ENCODE results near the gene SHANK2. TPM values are rescaled to one million over a fixed set of nuclear protein-coding genes. Genes with fewer than 3 reads are reported as not detected.

SHANK2 gene
- total RNA-seq, 4 donors from 2014 or later = 26.2 to 95.5 (median 45.1) TPM

DNA sequence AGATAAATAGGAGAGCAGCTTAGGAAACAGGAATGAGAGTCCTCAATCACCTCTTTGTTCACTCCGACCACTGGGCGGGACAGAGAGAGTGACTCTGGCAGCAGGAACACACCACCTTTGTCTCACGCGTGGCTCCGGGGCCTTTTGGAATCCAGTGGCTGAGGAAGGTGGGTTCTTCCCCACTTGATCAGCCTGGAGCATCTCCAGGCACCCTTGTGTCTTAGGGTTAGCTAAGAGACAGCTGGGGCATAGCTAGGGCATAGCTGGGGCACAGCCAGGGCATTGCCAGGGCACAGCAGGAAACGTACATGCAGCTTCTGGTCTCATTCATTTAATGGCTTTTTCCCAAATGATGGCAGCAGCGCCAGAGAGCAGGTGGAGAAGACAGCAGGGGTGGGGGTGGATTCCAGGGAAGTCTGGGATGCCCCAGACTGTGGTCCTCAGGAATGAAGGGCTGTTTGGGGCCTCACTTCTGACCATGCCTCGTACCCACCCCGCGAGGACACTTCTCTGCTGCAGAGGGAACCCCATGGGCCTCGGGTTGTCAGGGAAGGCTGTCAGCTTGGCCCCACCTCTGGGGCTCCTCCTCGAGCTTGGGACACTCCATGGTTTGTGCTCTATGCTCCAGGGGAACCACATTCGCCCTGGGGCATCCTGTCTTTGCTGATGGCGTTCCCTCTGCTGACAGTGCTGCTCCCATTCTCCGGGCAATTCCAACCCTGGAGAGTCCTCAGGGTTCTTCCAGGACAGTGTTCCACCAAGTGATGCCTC, 30.4 kb upstream of the SHANK2 start:
- DNase-seq = peak; percentile 41
- peak overlapping the region; percentile 82 to 85 (median 83) for H3K27ac ChIP-seq
- intact Hi-C loops (cut with DNase I; ENCODE audit: low total_unique reads) = no loop called here
- in situ Hi-C loops (cut with MboI; ENCODE audit: low pct_ligation_motif_present in 1 of 4, low pct_unique_long_range_greater_than_20kb in 1 of 4, low sequenced_read_pairs in 3 of 4) = no loop called here
- TF ChIP-seq POLR2A (IDR thresholded peaks at IDR 0.05) = no peak
- peaks cover 3 to 34% (median 21%) of the 10 kb centered on the region in 4 donors for H3K4me1 ChIP-seq
- no peaks in the 10 kb centered on the region for H3K36me3 ChIP-seq
- H3K27me3 ChIP-seq = no peaks in the 10 kb centered on the region
- H3K4me3 ChIP-seq = no peak overlapping the region
- 57 to 74% methylated on average over 3 to 15 of the region's 15 CpGs for WGBS, 2 donors (ENCODE audit: low coverage in 1 of 2)
- H3K9me3 ChIP-seq = no peaks in the 10 kb centered on the region

DNA sequence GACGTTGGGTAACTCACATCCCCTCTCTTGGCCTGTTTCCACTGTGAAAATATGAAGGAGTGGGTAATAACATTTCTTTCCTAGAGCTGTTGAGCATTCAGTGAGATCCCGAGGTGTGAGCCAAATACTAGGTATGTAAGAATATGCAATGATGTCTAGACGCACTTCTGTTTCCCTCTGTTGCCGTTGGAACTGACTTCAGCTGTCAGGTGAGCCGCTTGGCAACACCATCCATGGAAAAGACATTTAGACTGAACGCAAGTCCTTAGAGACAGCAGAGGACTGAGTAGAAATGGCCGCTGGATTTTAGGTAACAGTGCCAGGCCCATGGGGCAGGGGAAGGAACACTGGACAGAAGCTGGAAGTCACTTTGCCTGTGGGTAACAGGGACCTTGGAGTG, 29.5 kb upstream of the SHANK2 start:
- in situ Hi-C loops (cut with MboI; ENCODE audit: low pct_ligation_motif_present in 1 of 4, low pct_unique_long_range_greater_than_20kb in 1 of 4, low sequenced_read_pairs in 3 of 4) (no loop called here), intact Hi-C loops (cut with DNase I; ENCODE audit: low total_unique reads) (no loop called here)
- Histone ChIP-seq H3K36me3 (no peaks in the 10 kb centered on the region), H3K4me3 (no peak overlapping the region), H3K9me3 (no peaks in the 10 kb centered on the region), H3K27ac (peak overlapping the region; percentile 61 to 85 (median 83)), H3K4me1 (peaks cover 0 to 28% (median 16%) of the 10 kb centered on the region in 4 donors), H3K27me3 (no peaks in the 10 kb centered on the region)
- WGBS, 2 donors (ENCODE audit: low coverage in 1 of 2) = 40 to 46% methylated on average over 2 to 7 of the region's 7 CpGs
- TF ChIP-seq POLR2A (IDR thresholded peaks at IDR 0.05) (no peak), POLR2AphosphoS5 (IDR thresholded peaks at IDR 0.05) (no peak), EP300 (IDR thresholded peaks at IDR 0.05; ENCODE audit: low read depth) (no peak)
- TF ChIP-seq, protein P1, sequence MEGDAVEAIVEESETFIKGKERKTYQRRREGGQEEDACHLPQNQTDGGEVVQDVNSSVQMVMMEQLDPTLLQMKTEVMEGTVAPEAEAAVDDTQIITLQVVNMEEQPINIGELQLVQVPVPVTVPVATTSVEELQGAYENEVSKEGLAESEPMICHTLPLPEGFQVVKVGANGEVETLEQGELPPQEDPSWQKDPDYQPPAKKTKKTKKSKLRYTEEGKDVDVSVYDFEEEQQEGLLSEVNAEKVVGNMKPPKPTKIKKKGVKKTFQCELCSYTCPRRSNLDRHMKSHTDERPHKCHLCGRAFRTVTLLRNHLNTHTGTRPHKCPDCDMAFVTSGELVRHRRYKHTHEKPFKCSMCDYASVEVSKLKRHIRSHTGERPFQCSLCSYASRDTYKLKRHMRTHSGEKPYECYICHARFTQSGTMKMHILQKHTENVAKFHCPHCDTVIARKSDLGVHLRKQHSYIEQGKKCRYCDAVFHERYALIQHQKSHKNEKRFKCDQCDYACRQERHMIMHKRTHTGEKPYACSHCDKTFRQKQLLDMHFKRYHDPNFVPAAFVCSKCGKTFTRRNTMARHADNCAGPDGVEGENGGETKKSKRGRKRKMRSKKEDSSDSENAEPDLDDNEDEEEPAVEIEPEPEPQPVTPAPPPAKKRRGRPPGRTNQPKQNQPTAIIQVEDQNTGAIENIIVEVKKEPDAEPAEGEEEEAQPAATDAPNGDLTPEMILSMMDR (IDR thresholded peaks at IDR 0.05) = no peak
- DNase-seq = no peak

DNA sequence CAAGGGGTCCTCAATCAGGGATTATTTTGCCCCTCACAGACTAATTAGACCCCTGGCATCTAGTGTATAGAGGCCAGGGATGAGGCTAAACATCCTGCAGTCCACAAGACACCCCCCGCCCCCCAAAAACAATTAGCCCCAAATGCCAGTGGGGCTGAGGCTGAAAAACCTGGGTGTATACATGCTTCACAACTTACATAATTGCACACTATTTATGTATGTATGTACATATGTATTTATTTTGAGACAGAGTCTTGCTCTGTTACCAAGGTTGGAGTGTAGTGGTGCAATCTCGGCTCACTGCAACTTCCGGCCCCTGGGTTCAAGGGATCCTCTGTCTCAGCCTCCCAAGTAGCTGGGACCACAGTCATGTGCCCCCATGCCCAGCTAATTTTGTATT, 28.8 kb upstream of the SHANK2 start:
- Histone ChIP-seq H3K9me3 (no peaks in the 10 kb centered on the region), H3K4me1 (peaks cover 0 to 26% (median 13%) of the 10 kb centered on the region in 4 donors), H3K4me3 (no peak overlapping the region), H3K36me3 (no peaks in the 10 kb centered on the region), H3K27me3 (no peaks in the 10 kb centered on the region), H3K27ac (peak overlapping the region in 3 of 4 donors; percentile 83 to 85 (median 83))
- DNase-seq = no peak
- in situ Hi-C loops (cut with MboI; ENCODE audit: low pct_ligation_motif_present in 1 of 4, low pct_unique_long_range_greater_than_20kb in 1 of 4, low sequenced_read_pairs in 3 of 4) = no loop called here
- no peak for TF ChIP-seq POLR2AphosphoS5 (IDR thresholded peaks at IDR 0.05)
- TF ChIP-seq, protein P1 (IDR thresholded peaks at IDR 0.05) = no peak
- TF ChIP-seq EP300 (IDR thresholded peaks at IDR 0.05; ENCODE audit: low read depth) = no peak
- TF ChIP-seq POLR2A (IDR thresholded peaks at IDR 0.05) = no peak
- intact Hi-C loops (cut with DNase I; ENCODE audit: low total_unique reads) = no loop called here
- 64% methylated on average over 3 of the region's 3 CpGs; no CpG with 5 or more reads in 1 of the 2 donors for WGBS, 2 donors (ENCODE audit: low coverage in 1 of 2)

DNA sequence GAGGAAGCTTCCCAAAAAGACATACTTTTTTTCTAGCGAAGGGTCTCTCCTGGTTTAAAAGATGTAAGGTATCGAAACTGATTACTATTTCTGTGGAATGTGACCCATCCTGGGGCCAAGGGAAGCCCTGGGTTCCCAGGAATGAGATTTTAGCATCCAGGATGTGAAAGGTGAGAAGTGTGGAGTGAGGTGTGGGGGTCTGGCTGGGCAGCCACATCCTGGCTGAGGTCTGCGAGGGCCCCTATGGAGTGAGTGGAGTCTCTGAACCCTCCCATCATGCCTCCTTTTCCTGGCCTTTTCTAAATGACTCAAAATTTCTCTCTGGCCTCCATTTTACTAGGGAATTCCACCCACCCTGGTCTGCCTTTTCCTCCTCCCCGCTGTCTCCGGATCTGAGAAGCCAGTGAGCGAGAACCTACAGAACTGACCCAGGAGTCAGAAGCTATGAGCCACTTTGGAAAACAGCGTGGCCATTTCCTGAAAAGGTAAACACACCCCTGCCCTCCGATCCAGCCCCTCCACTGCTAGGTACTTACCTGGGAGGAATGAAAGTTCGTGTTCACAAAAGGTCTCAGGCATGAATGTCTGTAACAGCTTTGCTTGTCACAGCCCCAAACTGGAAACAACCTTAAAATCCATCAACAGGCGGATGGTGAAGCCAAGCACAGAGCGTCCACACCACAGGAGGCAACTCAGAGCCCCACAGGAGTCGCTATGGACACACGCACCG, 27.7 kb upstream of the SHANK2 start:
- no peak overlapping the region for H3K4me3 ChIP-seq
- no peaks in the 10 kb centered on the region for H3K9me3 ChIP-seq
- in situ Hi-C loops (cut with MboI; ENCODE audit: low pct_ligation_motif_present in 1 of 4, low pct_unique_long_range_greater_than_20kb in 1 of 4, low sequenced_read_pairs in 3 of 4) (no loop called here), intact Hi-C loops (cut with DNase I; ENCODE audit: low total_unique reads) (no loop called here)
- no peaks in the 10 kb centered on the region for H3K36me3 ChIP-seq
- H3K4me1 ChIP-seq = peaks cover 0 to 26% (median 13%) of the 10 kb centered on the region in 4 donors
- no peak for DNase-seq
- 85 to 93% methylated on average over 3 to 14 of the region's 14 CpGs for WGBS, 2 donors (ENCODE audit: low coverage in 1 of 2)
- no peak overlapping the region for H3K27ac ChIP-seq
- TF ChIP-seq POLR2A (IDR thresholded peaks at IDR 0.05) (no peak), POLR2AphosphoS5 (IDR thresholded peaks at IDR 0.05) (no peak), EP300 (IDR thresholded peaks at IDR 0.05; ENCODE audit: low read depth) (no peak)
- TF ChIP-seq, protein P1 (IDR thresholded peaks at IDR 0.05) = no peak
- no peaks in the 10 kb centered on the region for H3K27me3 ChIP-seq
